ENCODE data around the gene BLOC1S1. TPM values are rescaled to one million over a fixed set of nuclear protein-coding genes. Genes with fewer than 3 reads are reported as not detected.

The BLOC1S1 gene
- total RNA-seq, 1 donor from 2014 or later: 173 TPM

DNA sequence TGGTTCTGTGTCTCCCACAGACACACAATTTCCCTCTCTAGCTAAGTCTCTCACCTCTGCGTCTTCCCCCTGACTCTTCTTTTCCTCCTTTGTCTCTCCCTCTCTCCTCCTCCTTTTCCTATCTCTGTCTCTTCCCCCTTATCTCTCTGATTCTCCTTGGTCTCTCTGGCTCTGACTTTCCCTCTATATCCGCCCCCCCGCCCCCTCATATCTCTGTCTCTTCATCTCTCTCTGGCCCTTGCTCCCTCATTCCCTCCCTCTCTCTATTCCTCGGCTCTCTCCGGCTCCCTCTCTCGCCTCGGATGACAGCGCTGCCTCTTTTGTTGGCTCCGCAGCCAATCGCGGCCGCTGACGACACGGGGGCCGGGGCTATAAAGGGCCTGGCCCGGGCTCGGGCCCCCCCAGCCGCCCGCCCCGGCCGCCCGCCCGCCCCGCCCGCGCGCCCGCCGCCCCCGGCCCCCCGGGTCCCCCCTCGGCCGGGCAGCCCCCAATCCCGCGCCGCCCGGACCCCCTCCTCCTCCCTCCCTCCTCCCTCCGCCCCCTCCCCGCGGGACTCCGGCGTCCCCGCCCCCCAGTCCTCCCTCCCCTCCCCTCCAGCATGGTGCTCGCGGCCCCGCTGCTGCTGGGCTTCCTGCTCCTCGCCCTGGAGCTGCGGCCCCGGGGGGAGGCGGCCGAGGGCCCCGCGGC lies 27.0 kb downstream of the BLOC1S1 start, which contains the start of gene GDF11:
TSS of gene GDF11 (plus strand) at position 404 of the 687 bp plus-strand sequence. CDS start at position 599, 195 bp downstream.
- no peaks in the 10 kb centered on the region for H3K9me3 ChIP-seq
- intact Hi-C loops (cut with DNase I): loop anchor here (10.0 kb wide), 1 partner anchor 52 kb away; no protein-coding TSS in a partner anchor
- H3K27me3 ChIP-seq: no peaks in the 10 kb centered on the region
- no peaks in the 10 kb centered on the region for H3K36me3 ChIP-seq
- H3K4me1 ChIP-seq: peaks cover 42% of the 10 kb centered on the region
- peak in 1 of 2 donors; percentile 60 for TF ChIP-seq POLR2A (IDR thresholded peaks at IDR 0.05)
- peak in 1 of 2 donors; percentile 68 for TF ChIP-seq POLR2AphosphoS5 (IDR thresholded peaks at IDR 0.05; ENCODE audit: insufficient read depth in 1 of 2, low read depth in 1 of 2)
- TF ChIP-seq, protein P1, sequence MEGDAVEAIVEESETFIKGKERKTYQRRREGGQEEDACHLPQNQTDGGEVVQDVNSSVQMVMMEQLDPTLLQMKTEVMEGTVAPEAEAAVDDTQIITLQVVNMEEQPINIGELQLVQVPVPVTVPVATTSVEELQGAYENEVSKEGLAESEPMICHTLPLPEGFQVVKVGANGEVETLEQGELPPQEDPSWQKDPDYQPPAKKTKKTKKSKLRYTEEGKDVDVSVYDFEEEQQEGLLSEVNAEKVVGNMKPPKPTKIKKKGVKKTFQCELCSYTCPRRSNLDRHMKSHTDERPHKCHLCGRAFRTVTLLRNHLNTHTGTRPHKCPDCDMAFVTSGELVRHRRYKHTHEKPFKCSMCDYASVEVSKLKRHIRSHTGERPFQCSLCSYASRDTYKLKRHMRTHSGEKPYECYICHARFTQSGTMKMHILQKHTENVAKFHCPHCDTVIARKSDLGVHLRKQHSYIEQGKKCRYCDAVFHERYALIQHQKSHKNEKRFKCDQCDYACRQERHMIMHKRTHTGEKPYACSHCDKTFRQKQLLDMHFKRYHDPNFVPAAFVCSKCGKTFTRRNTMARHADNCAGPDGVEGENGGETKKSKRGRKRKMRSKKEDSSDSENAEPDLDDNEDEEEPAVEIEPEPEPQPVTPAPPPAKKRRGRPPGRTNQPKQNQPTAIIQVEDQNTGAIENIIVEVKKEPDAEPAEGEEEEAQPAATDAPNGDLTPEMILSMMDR (IDR thresholded peaks at IDR 0.05): no peak
- peak within 1 kb of the TSS; percentile 80 for H3K27ac ChIP-seq
- DNase-seq (ENCODE audit: extremely low spot score in 2 of 2): no peak
- H3K4me3 ChIP-seq: peak within 1 kb of the TSS; percentile 59 to 63

GRCh38 chr12:55743406-55744339 lies 27.8 kb downstream of the BLOC1S1 start:
- intact Hi-C loops (cut with DNase I): loop anchor here (10.0 kb wide), 1 partner anchor 51 kb away; no protein-coding TSS in a partner anchor
- no peaks in the 10 kb centered on the region for H3K9me3 ChIP-seq
- no peak for DNase-seq (ENCODE audit: extremely low spot score in 2 of 2)
- no peaks in the 10 kb centered on the region for H3K36me3 ChIP-seq
- H3K27me3 ChIP-seq: no peaks in the 10 kb centered on the region
- peak overlapping the region; percentile 59 to 63 for H3K4me3 ChIP-seq
- TF ChIP-seq POLR2A (IDR thresholded peaks at IDR 0.05) (peak in 1 of 2 donors; percentile 11), POLR2AphosphoS5 (IDR thresholded peaks at IDR 0.05; ENCODE audit: insufficient read depth in 1 of 2, low read depth in 1 of 2) (peak in 1 of 2 donors; percentile 27)
- TF ChIP-seq, protein P1 (IDR thresholded peaks at IDR 0.05): no peak
- H3K27ac ChIP-seq: peak overlapping the region; percentile 80
- peaks cover 37% of the 10 kb centered on the region for H3K4me1 ChIP-seq

- intact Hi-C loops (cut with DNase I): loop anchor here (10.0 kb wide), 1 partner anchor 50 kb away; no protein-coding TSS in a partner anchor
- DNase-seq (ENCODE audit: extremely low spot score in 2 of 2): no peak
- Histone ChIP-seq H3K9me3 (no peaks in the 10 kb centered on the region), H3K4me3 (peak overlapping the region; percentile 59 to 63), H3K27ac (peak overlapping the region; percentile 80), H3K27me3 (no peaks in the 10 kb centered on the region), H3K36me3 (no peaks in the 10 kb centered on the region), H3K4me1 (peaks cover 37% of the 10 kb centered on the region)
- TF ChIP-seq, protein P1 (IDR thresholded peaks at IDR 0.05): no peak
- TF ChIP-seq POLR2A (IDR thresholded peaks at IDR 0.05): no peak
- no peak for TF ChIP-seq POLR2AphosphoS5 (IDR thresholded peaks at IDR 0.05; ENCODE audit: insufficient read depth in 1 of 2, low read depth in 1 of 2)
Observed at GRCh38 chr12:55744340-55745030, 28.6 kb downstream of the BLOC1S1 start.

GRCh38 chr12:55745361-55746173 lies 29.7 kb downstream of the BLOC1S1 start:
- intact Hi-C loops (cut with DNase I): loop anchor here (10.0 kb wide), 1 partner anchor 49 kb away; no protein-coding TSS in a partner anchor
- Histone ChIP-seq H3K27me3 (no peaks in the 10 kb centered on the region), H3K4me3 (peak overlapping the region; percentile 15 to 22), H3K9me3 (no peaks in the 10 kb centered on the region), H3K4me1 (peaks cover 37% of the 10 kb centered on the region), H3K27ac (peak overlapping the region; percentile 80), H3K36me3 (peaks cover 0 to 4% of the 10 kb centered on the region in 2 donors)
- no peak for TF ChIP-seq POLR2AphosphoS5 (IDR thresholded peaks at IDR 0.05; ENCODE audit: insufficient read depth in 1 of 2, low read depth in 1 of 2)
- no peak for TF ChIP-seq POLR2A (IDR thresholded peaks at IDR 0.05)
- TF ChIP-seq, protein P1 (IDR thresholded peaks at IDR 0.05): no peak
- DNase-seq (ENCODE audit: extremely low spot score in 2 of 2): no peak

All from vagina (tissue), 2 donors.